Measurements from ENCODE around the gene TUFT1.
"Not testable (repeated sequence)": the region's sequence is repeated elsewhere in the genome, so short reads cannot be mapped to it uniquely, and the experiment has no call there.

Gene TUFT1

GRCh38 chr1:151618470-151618869 is 78.4 kb downstream of the TUFT1 start:
- TF ChIP-seq ZFX (IDR thresholded peaks at IDR 0.05): no peak
- no peak overlapping the region for H3K27ac ChIP-seq

- not testable (repeated sequence) for H3K27ac ChIP-seq
Observed at GRCh38 chr1:151618996-151619395, 78.9 kb downstream of the TUFT1 start.

- H3K27ac ChIP-seq: no peak overlapping the region
- TF ChIP-seq CTCF (conservative IDR thresholded peaks at IDR 0.05) (no peak), ZFX (IDR thresholded peaks at IDR 0.05) (no peak)
Observed at GRCh38 chr1:151619489-151620093, 79.5 kb downstream of the TUFT1 start.

GRCh38 chr1:151620286-151620685 is 80.2 kb downstream of the TUFT1 start:
- no peak overlapping the region for H3K27ac ChIP-seq
- TF ChIP-seq ZFX (IDR thresholded peaks at IDR 0.05): no peak
- TF ChIP-seq CTCF (conservative IDR thresholded peaks at IDR 0.05): no peak

DNA sequence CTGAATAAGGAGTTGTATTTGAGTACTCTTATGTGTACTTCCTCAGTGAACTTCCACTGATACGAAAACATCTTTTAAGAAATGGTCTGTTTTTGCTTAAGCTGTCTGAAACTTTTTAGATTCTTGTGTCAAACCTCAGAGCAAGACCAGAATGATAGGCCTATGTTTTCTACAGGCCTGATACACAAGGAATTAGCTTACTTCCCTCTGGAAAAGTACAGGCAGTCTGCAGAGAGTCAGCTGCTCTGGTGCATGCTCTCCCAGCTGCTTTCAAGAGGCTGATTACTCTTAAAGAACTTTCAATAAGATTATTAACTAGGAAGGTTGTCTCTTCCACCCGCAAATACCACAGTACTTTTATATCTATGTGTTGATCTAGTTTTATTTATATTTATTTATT is 81.2 kb downstream of the TUFT1 start:
- TF ChIP-seq CTCF (conservative IDR thresholded peaks at IDR 0.05): no peak
- no peak for TF ChIP-seq ZFX (IDR thresholded peaks at IDR 0.05)
- H3K27ac ChIP-seq: no peak overlapping the region

- no peak overlapping the region for H3K27ac ChIP-seq
- TF ChIP-seq ZFX (IDR thresholded peaks at IDR 0.05) (no peak), CTCF (conservative IDR thresholded peaks at IDR 0.05) (no peak)
Observed at GRCh38 chr1:151624783-151625182, 84.7 kb downstream of the TUFT1 start.

DNA sequence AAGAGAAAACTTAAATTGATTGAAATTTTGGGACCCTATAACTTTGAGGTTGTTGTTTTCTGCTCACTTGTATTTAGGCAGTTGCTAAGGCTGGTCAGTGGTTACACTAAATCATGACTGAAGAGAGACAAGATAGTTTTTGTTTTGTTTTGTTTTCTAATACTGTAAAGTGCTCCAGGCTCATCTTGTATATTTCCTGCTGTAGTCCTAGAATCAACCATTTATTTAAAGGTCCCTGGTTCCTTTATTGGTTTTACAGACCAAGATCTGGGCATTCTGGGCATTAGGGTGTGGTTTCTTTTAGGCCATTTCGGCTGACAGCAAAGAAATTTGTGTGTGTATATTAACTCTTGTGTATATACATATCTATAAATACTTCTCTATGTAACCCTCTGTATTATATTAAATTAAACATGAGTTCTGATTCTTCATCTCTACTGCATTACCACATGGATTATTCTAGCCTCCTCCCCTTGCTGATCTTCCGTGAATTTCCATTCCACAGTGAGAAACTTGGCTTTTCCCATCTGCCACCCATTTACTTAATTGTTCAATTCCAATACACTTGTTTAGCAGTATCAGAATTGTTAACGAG is 86.7 kb downstream of the TUFT1 start:
- TF ChIP-seq CTCF (conservative IDR thresholded peaks at IDR 0.05) (no peak), ZFX (IDR thresholded peaks at IDR 0.05) (no peak)

DNA sequence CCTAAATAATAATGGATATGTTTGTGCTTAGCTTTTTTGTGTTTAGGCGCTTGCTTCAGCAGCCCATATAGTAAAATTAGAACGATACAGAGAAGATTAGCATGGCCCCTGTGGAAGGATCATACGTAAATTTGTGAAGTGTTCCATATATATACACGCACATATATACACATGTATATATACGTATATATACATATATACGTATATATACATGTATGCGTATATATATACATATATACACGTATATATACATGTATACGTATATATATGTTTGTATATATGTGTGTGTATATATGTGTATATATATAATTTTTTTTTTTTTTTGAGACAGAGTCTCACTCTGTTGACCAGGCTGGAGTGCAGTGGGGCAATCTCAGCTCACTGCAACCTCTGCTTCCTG is 89.2 kb downstream of the TUFT1 start:
- TF ChIP-seq ZFX (IDR thresholded peaks at IDR 0.05): no peak
- TF ChIP-seq CTCF (conservative IDR thresholded peaks at IDR 0.05): no peak
- no peak overlapping the region for H3K27ac ChIP-seq

More for the DNA sequence above, 86.7 kb downstream of the TUFT1 start:
- H3K27ac ChIP-seq: no peak overlapping the region
